Measurements from ENCODE around the gene BBS2. TPM values are rescaled to one million over a fixed set of nuclear protein-coding genes. Genes with fewer than 3 reads are reported as not detected.

Gene BBS2
- total and polyA plus RNA-seq, 2 of the 13 experiments (the other 11 are each of a cell fraction or from before 2014, with no cell fraction given) = 59.7 to 68.3 TPM

DNA sequence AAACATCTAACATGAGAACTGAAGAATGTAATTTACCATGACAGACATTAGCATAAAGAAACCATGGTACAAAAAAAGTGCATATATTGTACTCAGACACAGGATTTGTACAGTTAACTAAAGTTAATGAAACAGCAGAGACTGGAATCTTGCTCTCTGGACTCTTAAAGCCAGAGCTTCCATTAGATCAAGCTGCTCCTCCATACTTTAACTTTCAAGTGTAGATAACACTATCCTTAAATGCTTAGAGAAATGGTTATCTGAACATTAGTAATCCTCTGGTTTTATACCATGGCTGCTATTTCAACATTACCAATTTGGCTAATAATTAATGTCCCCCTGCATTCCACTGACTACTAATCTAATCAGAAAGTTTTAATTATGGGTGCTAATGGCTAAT, 71.8 kb downstream of the BBS2 start:
- Histone ChIP-seq H3K4me3 (replicated peaks in 1 of 3; ENCODE audit: insufficient read depth in 1 of 3, low read depth in 2 of 3, low read length in 3 of 3) (no peak overlapping the region), H3K27me3 (ENCODE audit: control insufficient read depth in 1 of 2, insufficient read depth in 2 of 2, low read length in 2 of 2) (no peaks in the 10 kb centered on the region; a peak in 1 of 5 replicates), H3K9me3 (ENCODE audit: low read length) (no peaks in the 10 kb centered on the region), H3K27ac (ENCODE audit: extremely low read length, insufficient read depth, low read length) (no peak overlapping the region), H3K36me3 (replicated peaks in 1 of 2; ENCODE audit: control insufficient read depth in 1 of 2, insufficient read depth in 2 of 2, low read length in 2 of 2) (peaks cover 14 to 43% of the 10 kb centered on the region in 2 experiments), H3K4me1 (ENCODE audit: insufficient read depth, low read length) (peaks cover 40% of the 10 kb centered on the region), H3K9ac (ENCODE audit: insufficient read depth, low read depth, low read length) (0 out of 2 replicates have a peak overlapping the region, but pooled peaks have one; percentile 3), H2AFZ (ENCODE audit: low read length) (no peak overlapping the region), H4K20me1 (ENCODE audit: insufficient read depth, low read length) (peaks cover 30% of the 10 kb centered on the region), H3K4me2 (ENCODE audit: low read depth, low read length) (peak overlapping the region; percentile 34), H3K79me2 (ENCODE audit: insufficient read depth, low read length) (peaks cover 61% of the 10 kb centered on the region)
- DNase-seq (ENCODE audit: low spot score) (no peak), ATAC-seq (no peak), FAIRE-seq (no peak)
- POLR2A ChIA-PET = no interaction called here
- in situ Hi-C loops (cut with HindIII; ENCODE audit: extremely low pct_ligation_motif_present, low pct_unique_long_range_greater_than_20kb) (no loop called here), intact Hi-C loops (cut with micrococcal nuclease; ENCODE audit: unreplicated experiment) (no loop called here)
- TF ChIP-seq, protein P1, sequence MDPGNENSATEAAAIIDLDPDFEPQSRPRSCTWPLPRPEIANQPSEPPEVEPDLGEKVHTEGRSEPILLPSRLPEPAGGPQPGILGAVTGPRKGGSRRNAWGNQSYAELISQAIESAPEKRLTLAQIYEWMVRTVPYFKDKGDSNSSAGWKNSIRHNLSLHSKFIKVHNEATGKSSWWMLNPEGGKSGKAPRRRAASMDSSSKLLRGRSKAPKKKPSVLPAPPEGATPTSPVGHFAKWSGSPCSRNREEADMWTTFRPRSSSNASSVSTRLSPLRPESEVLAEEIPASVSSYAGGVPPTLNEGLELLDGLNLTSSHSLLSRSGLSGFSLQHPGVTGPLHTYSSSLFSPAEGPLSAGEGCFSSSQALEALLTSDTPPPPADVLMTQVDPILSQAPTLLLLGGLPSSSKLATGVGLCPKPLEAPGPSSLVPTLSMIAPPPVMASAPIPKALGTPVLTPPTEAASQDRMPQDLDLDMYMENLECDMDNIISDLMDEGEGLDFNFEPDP (CRISPR knock-in tag; conservative IDR thresholded peaks at IDR 0.05) = no peak
- TF ChIP-seq ELF4 (CRISPR knock-in tag; IDR thresholded peaks at IDR 0.05; ENCODE audit: borderline replicate concordance) (0 out of 2 replicates have a peak, but pooled peaks have one; percentile 53), GZF1 (CRISPR knock-in tag; IDR thresholded peaks at IDR 0.05) (no peak), ZNF614 (CRISPR knock-in tag; IDR thresholded peaks at IDR 0.05; ENCODE audit: borderline replicate concordance) (peak; percentile 98), HDAC1 (CRISPR knock-in tag; IDR thresholded peaks at IDR 0.05) (no peak), MAF1 (CRISPR knock-in tag; IDR thresholded peaks at IDR 0.05; ENCODE audit: borderline replicate concordance) (no peak), ZNF577 (CRISPR knock-in tag; IDR thresholded peaks at IDR 0.05; ENCODE audit: borderline replicate concordance, low read depth) (no peak), ZNF7 (CRISPR knock-in tag; IDR thresholded peaks at IDR 0.05) (no peak), SMAD9 (CRISPR knock-in tag; IDR thresholded peaks at IDR 0.05) (no peak)
- TF ChIP-seq, protein P2, sequence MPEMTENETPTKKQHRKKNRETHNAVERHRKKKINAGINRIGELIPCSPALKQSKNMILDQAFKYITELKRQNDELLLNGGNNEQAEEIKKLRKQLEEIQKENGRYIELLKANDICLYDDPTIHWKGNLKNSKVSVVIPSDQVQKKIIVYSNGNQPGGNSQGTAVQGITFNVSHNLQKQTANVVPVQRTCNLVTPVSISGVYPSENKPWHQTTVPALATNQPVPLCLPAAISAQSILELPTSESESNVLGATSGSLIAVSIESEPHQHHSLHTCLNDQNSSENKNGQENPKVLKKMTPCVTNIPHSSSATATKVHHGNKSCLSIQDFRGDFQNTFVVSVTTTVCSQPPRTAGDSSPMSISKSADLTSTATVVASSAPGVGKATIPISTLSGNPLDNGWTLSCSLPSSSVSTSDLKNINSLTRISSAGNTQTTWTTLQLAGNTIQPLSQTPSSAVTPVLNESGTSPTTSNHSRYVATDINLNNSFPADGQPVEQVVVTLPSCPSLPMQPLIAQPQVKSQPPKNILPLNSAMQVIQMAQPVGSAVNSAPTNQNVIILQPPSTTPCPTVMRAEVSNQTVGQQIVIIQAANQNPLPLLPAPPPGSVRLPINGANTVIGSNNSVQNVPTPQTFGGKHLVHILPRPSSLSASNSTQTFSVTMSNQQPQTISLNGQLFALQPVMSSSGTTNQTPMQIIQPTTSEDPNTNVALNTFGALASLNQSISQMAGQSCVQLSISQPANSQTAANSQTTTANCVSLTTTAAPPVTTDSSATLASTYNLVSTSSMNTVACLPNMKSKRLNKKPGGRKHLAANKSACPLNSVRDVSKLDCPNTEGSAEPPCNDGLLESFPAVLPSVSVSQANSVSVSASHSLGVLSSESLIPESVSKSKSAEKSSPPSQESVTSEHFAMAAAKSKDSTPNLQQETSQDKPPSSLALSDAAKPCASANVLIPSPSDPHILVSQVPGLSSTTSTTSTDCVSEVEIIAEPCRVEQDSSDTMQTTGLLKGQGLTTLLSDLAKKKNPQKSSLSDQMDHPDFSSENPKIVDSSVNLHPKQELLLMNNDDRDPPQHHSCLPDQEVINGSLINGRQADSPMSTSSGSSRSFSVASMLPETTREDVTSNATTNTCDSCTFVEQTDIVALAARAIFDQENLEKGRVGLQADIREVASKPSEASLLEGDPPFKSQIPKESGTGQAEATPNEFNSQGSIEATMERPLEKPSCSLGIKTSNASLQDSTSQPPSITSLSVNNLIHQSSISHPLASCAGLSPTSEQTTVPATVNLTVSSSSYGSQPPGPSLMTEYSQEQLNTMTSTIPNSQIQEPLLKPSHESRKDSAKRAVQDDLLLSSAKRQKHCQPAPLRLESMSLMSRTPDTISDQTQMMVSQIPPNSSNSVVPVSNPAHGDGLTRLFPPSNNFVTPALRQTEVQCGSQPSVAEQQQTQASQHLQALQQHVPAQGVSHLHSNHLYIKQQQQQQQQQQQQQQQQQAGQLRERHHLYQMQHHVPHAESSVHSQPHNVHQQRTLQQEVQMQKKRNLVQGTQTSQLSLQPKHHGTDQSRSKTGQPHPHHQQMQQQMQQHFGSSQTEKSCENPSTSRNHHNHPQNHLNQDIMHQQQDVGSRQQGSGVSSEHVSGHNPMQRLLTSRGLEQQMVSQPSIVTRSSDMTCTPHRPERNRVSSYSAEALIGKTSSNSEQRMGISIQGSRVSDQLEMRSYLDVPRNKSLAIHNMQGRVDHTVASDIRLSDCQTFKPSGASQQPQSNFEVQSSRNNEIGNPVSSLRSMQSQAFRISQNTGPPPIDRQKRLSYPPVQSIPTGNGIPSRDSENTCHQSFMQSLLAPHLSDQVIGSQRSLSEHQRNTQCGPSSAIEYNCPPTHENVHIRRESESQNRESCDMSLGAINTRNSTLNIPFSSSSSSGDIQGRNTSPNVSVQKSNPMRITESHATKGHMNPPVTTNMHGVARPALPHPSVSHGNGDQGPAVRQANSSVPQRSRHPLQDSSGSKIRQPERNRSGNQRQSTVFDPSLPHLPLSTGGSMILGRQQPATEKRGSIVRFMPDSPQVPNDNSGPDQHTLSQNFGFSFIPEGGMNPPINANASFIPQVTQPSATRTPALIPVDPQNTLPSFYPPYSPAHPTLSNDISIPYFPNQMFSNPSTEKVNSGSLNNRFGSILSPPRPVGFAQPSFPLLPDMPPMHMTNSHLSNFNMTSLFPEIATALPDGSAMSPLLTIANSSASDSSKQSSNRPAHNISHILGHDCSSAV (CRISPR knock-in tag; IDR thresholded peaks at IDR 0.05; ENCODE audit: borderline replicate concordance) = no peak
- no TSS peak for BruUV-seq (replicated peaks)
- CTCF ChIA-PET (ENCODE audit: low intra/inter-chr PET ratio, low total read pairs) = no interaction called here

All from HepG2 (cell line).